NCI-H1417 treated with DMSO at 0.1 percent for 48 hours (cell line): Measurements from ENCODE around the gene FABP1.

Experiments
- DNase-seq: peaks from one replicate; lab custom pipeline; 2025; lab: John Stamatoyannopoulos, UW

Gene FABP1

DNA sequence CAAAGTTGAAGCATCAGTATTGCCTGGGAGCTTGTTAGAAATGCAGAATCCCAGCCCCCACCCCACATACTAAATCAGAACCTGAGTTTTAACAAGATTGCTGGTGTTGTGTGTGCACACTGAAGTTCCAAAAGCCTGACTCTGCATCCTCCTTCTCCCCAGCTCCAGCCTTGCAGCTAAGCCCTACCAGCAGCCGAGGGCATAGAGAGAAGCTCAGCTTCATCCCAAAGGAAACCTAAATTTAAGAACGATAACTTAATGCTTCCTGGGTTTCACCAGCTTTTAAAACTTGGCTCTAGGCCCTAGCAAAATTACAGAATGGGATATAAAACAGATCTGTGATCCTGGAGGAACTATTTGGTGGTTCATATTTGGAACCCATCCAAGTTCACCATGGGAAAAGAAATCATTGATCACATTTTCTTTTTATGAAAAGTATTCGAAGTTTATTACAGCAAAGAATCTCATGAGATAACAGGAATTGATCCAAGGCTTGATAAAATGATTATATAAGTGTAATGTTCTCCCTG is 49.2 kb downstream of the FABP1 start:
- DNase-seq: no peak

GRCh38 chr2:88077080-88077479 is 50.8 kb downstream of the FABP1 start:
- DNase-seq: no peak

DNA sequence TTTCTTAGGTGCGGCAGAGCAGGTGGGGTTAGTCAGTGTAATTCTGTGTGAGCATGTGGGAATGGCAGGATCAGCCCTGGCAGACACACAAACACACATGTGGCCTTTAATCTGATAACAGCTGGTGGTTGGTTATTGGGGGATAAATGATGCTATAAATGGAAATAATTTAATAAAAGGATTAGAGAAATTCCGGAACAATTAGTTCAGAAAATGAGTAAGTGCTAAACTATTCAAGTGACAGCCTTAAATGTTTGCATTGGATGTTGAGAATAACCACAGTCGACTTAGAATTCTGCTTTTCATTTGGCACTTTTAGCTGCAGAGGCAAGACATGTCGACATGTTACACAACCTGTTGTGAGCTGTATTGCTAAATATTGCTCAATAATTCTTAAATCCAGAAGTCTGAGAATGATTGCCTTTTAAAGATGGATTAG is 53.0 kb downstream of the FABP1 start:
- DNase-seq: no peak

- no peak for DNase-seq
Measured at GRCh38 chr2:88074150-88074549, 53.7 kb downstream of the FABP1 start.
